GM12872 (cell line): ENCODE data around the gene NTRK3.

Experiments
- TF ChIP-seq, protein P1 (sequence below): IDR thresholded peaks from 3 replicates; pipeline ENCODE4 v1.5.1; 2011; ENCODE audit warnings: low read depth, mild to moderate bottlenecking, low read length, moderate library complexity; ENCODE audit not compliant: insufficient read depth

NTRK3 gene

DNA sequence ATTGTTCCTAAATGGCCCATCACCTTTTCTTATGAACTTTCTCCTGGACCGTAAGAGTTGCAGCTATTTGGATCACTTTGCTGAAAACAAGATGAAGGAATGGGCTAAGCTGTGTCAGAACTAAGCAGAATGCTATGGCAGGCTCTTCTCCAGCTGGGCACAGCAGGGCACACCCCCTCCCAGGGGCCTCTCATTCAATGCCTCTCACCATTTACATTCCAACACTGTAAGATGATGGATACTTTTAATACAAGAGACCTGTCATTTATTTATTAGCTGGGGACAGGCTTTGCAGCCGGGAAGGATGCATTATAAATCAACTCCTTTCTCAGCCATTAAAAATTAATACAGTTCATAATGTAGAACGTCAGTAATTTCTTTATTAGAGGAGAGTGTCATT, 240.1 kb downstream of the NTRK3 start:
- TF ChIP-seq, protein P1, sequence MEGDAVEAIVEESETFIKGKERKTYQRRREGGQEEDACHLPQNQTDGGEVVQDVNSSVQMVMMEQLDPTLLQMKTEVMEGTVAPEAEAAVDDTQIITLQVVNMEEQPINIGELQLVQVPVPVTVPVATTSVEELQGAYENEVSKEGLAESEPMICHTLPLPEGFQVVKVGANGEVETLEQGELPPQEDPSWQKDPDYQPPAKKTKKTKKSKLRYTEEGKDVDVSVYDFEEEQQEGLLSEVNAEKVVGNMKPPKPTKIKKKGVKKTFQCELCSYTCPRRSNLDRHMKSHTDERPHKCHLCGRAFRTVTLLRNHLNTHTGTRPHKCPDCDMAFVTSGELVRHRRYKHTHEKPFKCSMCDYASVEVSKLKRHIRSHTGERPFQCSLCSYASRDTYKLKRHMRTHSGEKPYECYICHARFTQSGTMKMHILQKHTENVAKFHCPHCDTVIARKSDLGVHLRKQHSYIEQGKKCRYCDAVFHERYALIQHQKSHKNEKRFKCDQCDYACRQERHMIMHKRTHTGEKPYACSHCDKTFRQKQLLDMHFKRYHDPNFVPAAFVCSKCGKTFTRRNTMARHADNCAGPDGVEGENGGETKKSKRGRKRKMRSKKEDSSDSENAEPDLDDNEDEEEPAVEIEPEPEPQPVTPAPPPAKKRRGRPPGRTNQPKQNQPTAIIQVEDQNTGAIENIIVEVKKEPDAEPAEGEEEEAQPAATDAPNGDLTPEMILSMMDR = no peak

DNA sequence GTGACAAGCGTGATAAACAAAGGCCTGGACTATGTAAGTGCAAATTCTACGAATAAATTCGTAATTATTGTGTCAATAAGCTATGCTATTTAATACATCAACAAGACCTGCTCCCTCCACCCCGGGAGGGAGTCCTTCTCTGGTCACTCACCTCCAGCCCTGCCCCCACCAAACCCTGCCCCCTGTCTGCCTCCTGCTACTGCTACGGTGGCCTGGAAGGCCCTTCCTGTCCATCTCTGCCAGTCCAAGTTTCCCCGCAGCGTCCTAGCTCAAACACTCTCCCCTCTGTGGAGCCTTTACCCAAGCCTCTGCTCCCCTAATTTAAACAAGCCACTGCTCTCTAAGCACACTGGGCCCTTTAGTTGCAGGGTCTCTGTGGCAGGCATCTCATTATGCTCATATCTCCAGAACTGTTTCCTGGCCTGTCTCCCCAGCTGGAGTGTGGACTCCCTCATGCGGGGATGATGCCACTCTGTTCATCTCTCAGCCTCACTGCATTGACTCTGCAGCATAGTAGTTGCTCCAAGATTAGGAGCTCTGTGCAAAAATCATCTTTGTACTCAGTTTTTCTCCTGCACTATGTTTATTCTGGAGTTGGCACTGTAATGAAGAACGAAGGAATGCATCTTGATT, 241.2 kb downstream of the NTRK3 start:
- TF ChIP-seq, protein P1 = no peak

DNA sequence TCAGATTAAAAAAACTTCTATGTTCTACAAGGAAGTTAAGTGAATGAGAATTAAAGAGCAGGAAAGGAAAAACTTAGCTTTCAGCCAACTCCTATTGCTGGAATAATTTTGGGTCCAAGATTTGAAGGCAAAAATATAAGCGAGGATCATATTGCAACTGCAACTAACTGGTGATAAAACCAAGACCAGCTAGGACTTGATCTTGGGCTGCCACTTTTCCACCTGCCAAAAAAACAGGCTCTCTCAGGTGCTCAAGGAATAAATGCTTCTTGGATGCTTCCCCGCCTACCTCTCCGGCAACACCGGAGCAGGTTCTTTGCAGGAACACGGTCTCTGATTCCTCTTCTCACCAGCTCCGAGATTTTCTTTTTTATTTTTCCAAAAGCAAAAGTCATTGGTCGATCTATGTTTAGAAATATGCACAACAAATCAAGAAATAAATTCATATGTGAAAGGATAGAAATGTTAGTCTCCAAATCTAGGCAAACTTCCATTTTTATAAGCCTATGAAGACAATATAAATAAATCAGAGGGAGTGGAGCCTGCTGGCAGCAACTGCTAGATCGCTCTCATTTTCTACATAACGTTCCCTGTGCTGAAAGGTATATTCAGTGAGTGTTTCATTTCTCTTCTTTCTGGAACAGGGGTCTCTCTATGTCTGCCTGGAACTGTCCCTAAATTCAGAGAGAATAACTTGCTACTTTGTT, 241.9 kb downstream of the NTRK3 start:
- TF ChIP-seq, protein P1 = no peak

DNA sequence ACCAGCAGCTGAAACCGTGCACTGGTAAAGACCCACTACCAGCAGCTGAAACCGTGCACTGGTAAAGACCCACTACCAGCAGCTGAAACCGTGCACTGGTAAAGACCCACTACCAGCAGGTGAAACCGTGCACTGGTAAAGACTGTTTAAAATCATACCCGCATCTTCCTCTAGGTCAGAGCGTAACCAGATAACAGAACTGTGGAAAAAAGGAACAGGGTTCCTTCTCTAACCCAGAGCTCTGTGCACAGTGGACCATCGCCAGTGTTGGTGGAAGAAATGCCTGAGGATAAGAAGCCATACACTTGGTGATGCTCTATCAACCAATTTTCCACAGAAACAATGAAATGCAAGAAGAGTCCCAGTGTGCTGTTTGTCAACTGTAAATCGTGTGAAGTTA, 243.4 kb downstream of the NTRK3 start:
- TF ChIP-seq, protein P1 = no peak

DNA sequence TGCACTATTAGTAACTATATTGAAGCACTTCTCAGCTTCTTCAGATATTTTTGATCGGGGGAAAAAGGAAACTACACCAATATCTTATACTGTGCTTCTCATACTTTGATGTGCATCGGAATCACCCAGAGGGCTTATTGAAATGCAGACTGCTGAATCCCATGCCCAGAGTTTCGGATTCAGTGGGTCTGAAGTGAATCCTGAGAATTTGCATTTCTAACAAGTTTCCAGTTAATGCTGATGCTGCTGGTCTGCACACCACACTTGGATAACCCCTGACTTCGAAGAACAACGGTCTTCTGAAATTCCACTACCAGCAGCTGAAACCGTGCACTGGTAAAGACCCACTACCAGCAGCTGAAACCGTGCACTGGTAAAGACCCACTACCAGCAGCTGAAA, 243.9 kb downstream of the NTRK3 start:
- TF ChIP-seq, protein P1 = no peak

DNA sequence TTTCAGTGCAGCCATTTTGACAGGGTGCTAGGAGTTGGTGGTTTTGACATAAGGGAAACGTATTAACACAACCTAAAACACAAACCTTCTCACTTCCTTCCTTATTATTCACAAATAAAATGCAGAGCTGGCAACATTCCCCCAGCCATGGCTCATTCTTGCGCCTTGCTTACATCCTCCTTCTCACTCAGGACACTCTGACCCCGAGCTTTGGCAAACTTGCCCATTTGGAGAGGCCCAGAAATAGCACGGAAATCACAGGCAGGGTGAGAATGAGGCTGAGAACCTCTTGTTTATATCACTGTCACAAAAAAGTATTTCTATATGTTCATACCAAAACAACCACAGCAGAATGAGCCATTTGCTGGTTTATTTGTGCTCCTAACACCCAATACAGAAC, 244.3 kb downstream of the NTRK3 start:
- TF ChIP-seq, protein P1 = no peak

DNA sequence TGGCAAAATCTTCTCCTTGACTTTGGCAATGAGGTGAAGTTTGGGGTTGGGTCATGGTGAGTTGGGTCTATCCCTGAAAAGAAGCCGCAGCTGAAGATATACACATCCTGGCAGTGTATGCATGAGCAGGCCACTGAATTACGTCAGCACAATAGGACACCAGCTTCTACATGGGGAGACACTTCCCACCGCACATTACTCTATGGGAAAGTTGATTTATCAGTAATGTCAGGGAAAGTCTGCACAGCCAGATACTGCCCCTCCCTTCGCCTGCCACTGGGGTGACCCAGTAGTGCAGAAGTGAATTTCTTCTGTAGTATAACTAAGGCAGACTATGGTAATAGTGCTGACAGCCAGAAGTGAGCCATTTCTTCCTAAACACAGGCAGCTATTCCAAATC, 245.0 kb downstream of the NTRK3 start:
- TF ChIP-seq, protein P1 = no peak
